Right lobe of liver (tissue), 6 donors: ENCODE measurements around the gene EPYC. TPM values are rescaled to one million over a fixed set of nuclear protein-coding genes. Genes with fewer than 3 reads are reported as not detected.

Experiments used
- ATAC-seq, 4 donors: fragments of 200-7000 bp; cut with Tn5 transposase; one replicate each; pipeline ENCODE4 v1.9.1; 2020; ENCODE audit warnings: mild to moderate bottlenecking in 4 of 4, moderate library complexity in 4 of 4
- DNase-seq, 3 donors: peaks; one replicate each; pipeline ENCODE4 v3.0.0-alpha.2; 2020
- H3K27ac ChIP-seq, 3 donors: fragments of 200-600 bp; one replicate each; pipeline ENCODE4 v1.8.0; 2022
- H3K27me3 ChIP-seq, 2 donors: fragments of 200-600 bp; one replicate each; pipeline ENCODE4 v1.8.0; 2022
- H3K36me3 ChIP-seq, 4 donors: fragments of 200-600 bp; sonication (generic) in 1 of 4; one replicate each; pipeline versions ENCODE4 v1.5.1 to v1.8.0; 2017 to 2022; ENCODE audit warnings: control low read depth in 1 of 4
- H3K4me1 ChIP-seq, 4 donors: fragments of 200-600 bp; sonication (generic) in 1 of 4; one replicate each; pipeline versions ENCODE4 v1.5.1 to v1.8.0; 2017 to 2022; ENCODE audit warnings: control low read depth in 1 of 4
- H3K4me3 ChIP-seq, 3 donors: fragments of 200-600 bp; one replicate each; pipeline ENCODE4 v1.8.0; 2022
- H3K9me3 ChIP-seq, 4 donors: fragments of 200-600 bp; sonication (generic) in 1 of 4; one replicate each; pipeline versions ENCODE4 v1.5.1 to v1.8.0; 2017 to 2022; ENCODE audit warnings: control low read depth in 1 of 4
- CTCF ChIP-seq, 4 donors: fragments of 200-600 bp in 3 of 4; fragments of 450-650 bp in 1 of 4; IDR thresholded peaks; one replicate each; pipeline versions ENCODE4 v1.5.1 to v1.8.0; 2016 to 2022; ENCODE audit warnings: antibody characterized with exemption in 4 of 4, mild to moderate bottlenecking in 2 of 4
- POLR2A ChIP-seq: fragments of 450-650 bp; IDR thresholded peaks from one replicate; pipeline ENCODE4 v1.6.1; 2017; ENCODE audit warnings: antibody characterized with exemption, mild to moderate bottlenecking
- WGBS: methylation state at CpG from one replicate; pipeline ENCODE4 v1.1.6; 2018; ENCODE audit warnings: low coverage, low lambda C conversion rate; ENCODE audit not compliant: insufficient coverage; ENCODE audit errors: missing lambda C conversion rate; 5-methylcytosine and 5-hydroxymethylcytosine counted together
- intact Hi-C, 2 donors: fragments of 100-400 bp; cut with DNase I; formaldehyde crosslinking; loops; one replicate each; pipeline versions ENCODE4 v1.11.2 to v1.14.1; 2022
- total RNA-seq, 6 experiments: library from RNA; depleted of rRNA in 2 of 6; stranded (reverse); fragments of >200 nt in 2 of 6; fragmentation: NEBNext Ultra II Directional in 3 of 6; extraction: Animal tissue kit (Norgen Biotek cat#: 25700) in 3 of 6; gene quantifications; one replicate each; pipeline versions ENCODE4 v1.1.0 to v1.2.4, GENCODE V29; 2016 to 2023
- donor health status: DM: no; HTN: yes; CAD: no.
- donor health status: DM: no; HTN: no; CAD: no.
- donor health status: DM: no; HTN: no; CAD: no.
- donor health status: DM: no; HTN: yes; CAD: no.
- donor health status: DM: no; HTN: yes; CAD: no.

Gene EPYC
- total RNA-seq, 6 experiments from 2014 or later: not detected

- TF ChIP-seq CTCF (IDR thresholded peaks at IDR 0.05) (no peak), POLR2A (no peak)
- ATAC-seq: no peak
- no peak overlapping the region for H3K27ac ChIP-seq
- DNase-seq: no peak
- no peaks in the 10 kb centered on the region for H3K27me3 ChIP-seq
- 100% methylated on average over 1 of the region's 1 CpG for WGBS
- H3K9me3 ChIP-seq: no peaks in the 10 kb centered on the region
- H3K4me3 ChIP-seq: no peak overlapping the region
- intact Hi-C loops: no loop called here
- no peaks in the 10 kb centered on the region for H3K36me3 ChIP-seq
- no peaks in the 10 kb centered on the region for H3K4me1 ChIP-seq
These were observed 22.6 kb downstream of the EPYC start for GRCh38 chr12:90982170-90982569.

GRCh38 chr12:90979951-90980350 lies 24.8 kb downstream of the EPYC start:
- Histone ChIP-seq H3K4me1 (no peaks in the 10 kb centered on the region), H3K36me3 (no peaks in the 10 kb centered on the region), H3K27ac (no peak overlapping the region), H3K4me3 (no peak overlapping the region), H3K27me3 (no peaks in the 10 kb centered on the region), H3K9me3 (no peaks in the 10 kb centered on the region)
- ATAC-seq: no peak
- no peak for DNase-seq
- TF ChIP-seq CTCF (IDR thresholded peaks at IDR 0.05): no peak
- TF ChIP-seq POLR2A: no peak
- WGBS: 66% methylated on average over 3 of the region's 3 CpGs
- intact Hi-C loops: no loop called here

- DNase-seq: no peak
- intact Hi-C loops: no loop called here
- no peaks in the 10 kb centered on the region for H3K4me1 ChIP-seq
- no peak for ATAC-seq
- H3K9me3 ChIP-seq: no peaks in the 10 kb centered on the region
- no peaks in the 10 kb centered on the region for H3K36me3 ChIP-seq
- H3K27me3 ChIP-seq: no peaks in the 10 kb centered on the region
- 54% methylated on average over 3 of the region's 3 CpGs for WGBS
- H3K27ac ChIP-seq: no peak overlapping the region
- TF ChIP-seq POLR2A (no peak), CTCF (IDR thresholded peaks at IDR 0.05) (no peak)
- no peak overlapping the region for H3K4me3 ChIP-seq
These were observed 25.8 kb downstream of the EPYC start for GRCh38 chr12:90979019-90979418.

- Histone ChIP-seq H3K27ac (no peak overlapping the region), H3K36me3 (no peaks in the 10 kb centered on the region), H3K27me3 (no peaks in the 10 kb centered on the region), H3K4me3 (no peak overlapping the region), H3K9me3 (no peaks in the 10 kb centered on the region), H3K4me1 (no peaks in the 10 kb centered on the region)
- intact Hi-C loops: no loop called here
- DNase-seq: no peak
- peak; percentile 35 to 60 (median 46) for TF ChIP-seq CTCF (IDR thresholded peaks at IDR 0.05)
- no peak for TF ChIP-seq POLR2A
- WGBS: 10% methylated on average over 1 of the region's 1 CpG
- ATAC-seq: peak; percentile 61 to 80 (median 65)
These were observed 26.5 kb downstream of the EPYC start for GRCh38 chr12:90978117-90978770.
